NCI-H1048 (cell line): ENCODE data around the gene TTC7B.
"Not testable (repeated sequence)": the region's sequence is repeated elsewhere in the genome, so short reads cannot be mapped to it uniquely, and the experiment has no call there.

Experiments
- DNase-seq: peaks from one replicate; lab custom pipeline; 2025; lab: John Stamatoyannopoulos, UW

Gene TTC7B

DNA sequence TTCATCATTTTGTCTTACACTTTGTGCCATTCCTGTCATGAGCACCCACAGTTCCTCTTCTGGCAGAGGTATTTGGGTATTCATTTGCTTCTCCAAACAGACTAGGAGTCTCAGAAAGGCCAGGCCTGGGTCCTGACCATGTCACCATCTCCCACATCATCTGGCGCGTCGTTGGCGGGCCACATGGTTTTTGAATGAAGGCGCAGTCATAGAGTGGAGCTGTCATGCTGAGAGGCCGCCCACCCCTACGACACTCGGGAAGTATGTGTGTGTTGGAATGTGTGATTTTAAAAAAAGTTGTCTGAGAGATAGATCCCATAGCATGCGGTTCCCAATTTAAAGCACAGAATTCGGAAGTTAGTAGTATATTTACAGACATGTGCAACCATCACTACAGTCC lies 15.6 kb upstream of the TTC7B start:
- no peak for DNase-seq

GRCh38 chr14:90830931-90831701 lies 14.9 kb upstream of the TTC7B start:
- DNase-seq: no peak

GRCh38 chr14:90829677-90830076 lies 13.4 kb upstream of the TTC7B start:
- no peak for DNase-seq

DNA sequence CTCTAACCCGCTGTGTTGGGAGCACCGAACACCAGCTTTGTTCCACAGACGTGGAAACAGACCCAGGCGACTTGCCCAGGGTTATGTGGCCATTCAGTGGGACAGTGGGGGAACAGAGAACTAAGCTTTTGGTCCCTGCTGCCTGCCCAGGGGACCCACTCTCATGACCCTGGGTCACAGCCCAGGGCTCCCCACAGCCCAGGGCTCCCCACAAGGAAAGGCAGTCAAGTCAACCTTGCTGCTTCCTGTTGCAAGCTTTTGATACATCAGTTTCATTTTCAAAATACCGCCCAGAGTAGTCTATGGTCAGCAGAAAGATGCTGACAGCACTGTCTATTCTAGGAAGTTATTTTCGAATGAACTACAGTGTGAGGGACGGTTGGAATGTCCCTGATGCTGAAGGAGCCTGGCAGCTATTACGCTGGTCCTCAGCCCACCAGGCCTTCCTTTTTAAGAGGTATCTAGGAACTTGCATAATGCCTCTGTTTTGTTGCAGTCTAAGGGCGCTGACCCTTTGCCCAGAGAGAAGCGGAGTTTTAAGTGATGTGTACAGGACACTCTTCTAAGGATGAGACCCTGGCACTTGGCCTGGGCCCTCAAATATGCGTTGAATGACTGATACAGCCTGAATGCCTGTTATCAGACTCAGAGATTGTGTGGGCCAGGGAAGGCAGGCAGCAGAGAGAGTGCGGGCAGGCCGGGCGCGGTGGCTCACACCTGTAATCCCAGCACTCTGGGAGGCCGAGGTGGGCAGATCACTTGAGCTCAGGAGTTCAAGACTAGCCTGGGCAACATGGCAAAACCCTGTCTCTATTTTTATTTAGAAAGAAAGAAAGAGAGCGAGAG lies 12.6 kb upstream of the TTC7B start:
- DNase-seq: no peak

- peak; percentile 77 for DNase-seq
These were observed 11.8 kb upstream of the TTC7B start for GRCh38 chr14:90827919-90828610.

GRCh38 chr14:90823542-90823941 lies 7.3 kb upstream of the TTC7B start:
- DNase-seq: not testable (repeated sequence)

DNA sequence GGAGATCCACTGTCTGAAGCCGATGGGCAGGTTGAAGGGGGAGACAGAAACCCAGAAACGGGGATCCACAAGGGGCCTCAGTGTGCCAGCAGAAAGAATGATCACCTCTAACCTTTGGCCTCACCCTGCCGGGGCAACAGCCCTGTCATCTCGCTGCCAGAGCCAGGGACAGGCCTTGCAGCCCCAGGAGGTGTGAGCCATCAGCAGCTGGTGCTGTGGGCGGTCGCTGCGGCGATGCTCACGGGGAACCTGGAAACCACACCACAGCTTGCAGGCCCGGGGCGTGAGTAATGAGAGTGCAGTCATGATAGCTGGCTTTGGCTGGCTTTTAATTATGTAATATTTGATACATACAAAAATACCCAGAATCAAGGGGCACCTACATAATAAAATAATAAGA lies 4.7 kb upstream of the TTC7B start:
- no peak for DNase-seq

DNA sequence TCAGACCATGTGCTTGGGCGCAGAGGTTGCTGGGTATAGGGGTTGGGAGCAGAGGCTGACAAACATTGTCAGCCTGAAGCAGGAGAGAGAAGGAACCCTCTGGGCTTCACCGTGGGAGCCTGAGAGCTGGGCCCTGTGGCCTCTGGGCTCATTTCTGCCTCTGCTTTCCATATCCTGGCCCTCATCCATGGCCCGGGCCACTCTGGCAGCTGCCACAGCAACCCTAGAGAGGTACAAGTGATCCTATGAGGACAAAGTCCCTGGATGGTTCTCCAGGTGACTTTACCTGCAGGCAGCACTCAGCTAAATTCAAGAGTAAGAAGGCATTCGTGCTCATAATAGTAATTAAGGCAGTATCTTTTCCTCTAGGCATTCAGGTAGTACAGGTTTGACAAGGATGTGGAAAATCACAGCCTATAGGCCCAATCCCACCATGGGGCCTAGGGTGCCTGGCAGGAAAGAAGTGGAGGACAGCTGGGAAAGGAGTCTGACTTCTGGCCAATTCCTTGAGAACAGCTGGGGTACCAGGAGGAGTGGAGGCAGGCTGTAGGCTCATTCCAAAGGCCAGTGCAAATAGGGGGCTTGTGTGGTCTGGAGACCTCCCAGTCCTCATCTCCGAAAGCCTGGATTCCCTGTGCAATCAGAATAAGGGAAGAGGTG lies 3.6 kb upstream of the TTC7B start:
- no peak for DNase-seq

- no peak for DNase-seq
These were observed 2.5 kb upstream of the TTC7B start for GRCh38 chr14:90818715-90819114.

GRCh38 chr14:90816681-90817436 lies 629 bp upstream of the TTC7B start:
- no peak for DNase-seq

GRCh38 chr14:90815572-90815821 lies 733 bp downstream of the TTC7B start:
- no peak for DNase-seq

DNA sequence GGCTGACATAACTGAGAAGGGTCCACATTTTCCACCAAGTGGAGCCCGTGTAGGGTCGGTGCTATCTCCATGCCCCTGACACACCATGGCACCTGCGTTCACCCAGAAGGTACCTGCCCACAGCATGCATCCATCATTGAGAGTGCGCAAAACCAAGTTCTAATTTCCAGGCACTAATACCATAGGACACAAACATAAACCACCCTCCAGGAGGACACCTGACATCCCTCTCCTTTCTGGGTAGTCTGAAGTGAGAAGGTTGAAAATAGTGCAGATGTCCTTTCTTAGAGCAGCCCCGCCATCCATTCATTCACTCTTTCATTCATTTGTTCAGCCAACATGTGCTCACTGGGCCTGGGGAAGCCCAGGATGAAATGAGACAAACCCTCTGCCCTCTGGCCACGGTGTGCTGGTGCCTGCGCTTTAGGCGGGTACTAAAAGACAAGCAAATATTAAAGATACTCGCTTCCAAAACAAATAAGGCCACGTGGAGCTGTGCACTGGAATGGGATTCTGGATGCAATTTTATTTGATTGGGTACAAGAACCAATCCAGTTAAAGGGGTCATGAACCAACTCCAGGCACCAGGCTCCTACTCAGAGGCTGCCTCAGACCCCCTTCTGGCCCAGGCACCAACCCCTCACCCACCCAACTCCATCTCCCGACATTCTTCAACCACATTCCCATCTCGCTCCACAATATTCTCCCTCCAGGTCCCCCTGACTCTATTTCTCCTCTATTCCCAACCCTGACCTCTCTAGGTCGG lies 1.2 kb downstream of the TTC7B start:
- no peak for DNase-seq

DNA sequence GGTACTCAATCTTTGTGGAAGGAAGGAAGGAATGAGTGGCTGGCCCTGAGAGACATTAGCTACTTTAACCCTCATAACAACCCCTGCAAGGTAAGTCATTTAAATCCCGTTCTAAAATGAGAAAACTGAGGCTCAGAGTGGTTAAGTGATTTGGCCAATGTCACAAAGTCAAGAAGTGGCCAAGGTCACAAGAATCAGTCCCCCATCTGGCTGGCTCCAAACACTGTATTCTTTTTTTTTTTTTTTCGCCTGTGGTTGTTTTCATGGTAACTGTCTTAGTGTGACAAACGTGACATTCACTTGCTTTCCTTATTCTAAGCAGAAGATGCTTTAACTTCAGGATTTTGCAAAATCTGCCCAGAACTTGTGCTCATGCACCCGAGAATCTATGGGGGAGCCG lies 2.8 kb downstream of the TTC7B start:
- DNase-seq: no peak

GRCh38 chr14:90812109-90812508 lies 4.1 kb downstream of the TTC7B start:
- no peak for DNase-seq

DNA sequence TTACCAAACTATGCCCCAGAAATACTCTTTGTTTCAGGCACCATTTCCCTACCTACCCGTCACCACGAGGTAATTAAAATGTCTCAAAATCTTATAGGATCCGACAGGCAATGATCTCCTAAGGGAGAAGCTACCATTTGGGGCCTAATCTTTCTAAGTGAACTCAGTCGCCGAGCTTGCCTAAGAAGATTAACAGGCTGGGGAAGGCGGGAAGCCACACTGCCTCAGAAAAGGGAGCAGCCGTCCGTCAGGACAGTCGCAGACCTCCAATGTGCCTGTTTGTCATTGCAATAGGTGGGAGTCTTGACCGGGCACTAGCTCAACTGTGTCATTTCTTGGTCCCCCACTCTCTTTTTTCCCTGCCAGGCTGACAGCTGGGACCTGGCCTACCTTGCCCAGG lies 4.6 kb downstream of the TTC7B start:
- no peak for DNase-seq

DNA sequence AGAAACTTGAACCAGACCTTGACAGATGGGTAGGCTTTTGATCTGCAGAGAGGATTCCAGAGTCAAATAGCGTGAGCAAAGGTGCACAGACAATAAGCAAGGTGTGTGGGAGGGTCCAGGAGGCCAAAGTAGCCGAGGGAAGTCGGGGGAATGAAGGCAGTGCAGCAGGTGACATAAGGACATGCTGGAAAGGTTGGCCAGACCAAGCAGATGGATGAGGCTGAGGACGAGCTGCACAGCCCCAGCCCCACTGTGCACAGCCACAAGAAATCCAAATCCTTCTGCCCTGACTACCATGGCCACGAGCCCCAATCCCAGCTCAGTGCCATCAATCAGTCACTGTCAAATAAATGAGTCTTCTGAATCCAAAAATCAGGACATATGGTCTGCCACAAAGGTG lies 5.4 kb downstream of the TTC7B start:
- no peak for DNase-seq

GRCh38 chr14:90809530-90810312 lies 6.5 kb downstream of the TTC7B start:
- DNase-seq: no peak

DNA sequence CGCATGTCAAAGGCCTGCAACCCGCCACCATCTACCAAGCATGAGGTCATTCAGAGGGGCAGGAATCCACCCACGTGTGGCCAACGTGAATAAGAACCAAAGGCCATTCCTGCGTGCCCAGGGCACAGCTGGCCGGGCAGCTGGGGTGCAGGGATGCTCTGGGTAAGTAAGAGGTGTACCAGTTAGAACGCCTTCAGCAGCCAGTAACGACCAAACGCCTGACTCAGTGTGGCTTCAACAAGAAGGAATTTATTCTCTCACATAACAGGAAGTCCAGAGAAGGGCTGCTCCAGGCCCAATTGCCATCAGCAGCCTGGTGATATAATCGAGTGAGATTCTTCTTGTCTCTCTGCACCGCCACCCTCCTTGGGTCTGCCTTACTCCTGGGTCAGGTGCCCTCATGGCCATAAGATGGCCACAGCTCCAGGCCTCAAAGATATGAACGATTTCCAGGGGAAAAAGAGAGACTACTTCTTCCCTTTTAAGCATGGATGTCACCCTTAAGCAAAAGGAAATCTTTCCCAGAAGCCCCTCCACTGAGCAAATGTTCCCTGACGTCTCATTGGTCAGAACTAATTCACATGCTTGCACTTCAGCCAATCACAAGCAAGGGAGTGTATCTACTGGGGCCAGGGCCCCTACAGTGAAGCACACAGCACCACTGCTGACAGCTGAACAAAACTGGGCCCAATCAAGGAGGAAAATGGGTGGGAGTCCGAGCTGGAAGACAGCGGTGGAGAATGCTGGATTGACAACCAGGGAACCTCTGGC lies 7.3 kb downstream of the TTC7B start:
- DNase-seq: no peak

DNA sequence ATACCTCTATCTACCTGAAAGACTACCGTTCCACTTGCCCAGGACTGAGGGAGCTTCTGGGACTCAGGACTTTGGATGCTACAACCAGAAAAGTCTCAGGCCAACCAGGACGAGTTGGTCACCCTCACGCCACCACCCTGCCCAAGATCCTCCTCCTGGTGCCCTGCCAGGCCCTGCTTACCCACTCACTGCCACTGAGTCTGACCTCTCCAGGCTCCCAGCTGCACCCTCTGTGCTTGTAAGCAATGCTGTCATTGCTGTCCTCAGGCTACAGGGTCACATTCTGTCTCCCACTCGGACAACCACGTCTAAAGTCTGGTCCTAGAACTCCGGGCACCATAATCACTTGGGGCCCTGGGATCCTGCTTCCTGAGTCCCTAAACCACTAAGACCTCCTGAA lies 9.2 kb downstream of the TTC7B start:
- DNase-seq: no peak
